Measurements from ENCODE around the gene WLS. TPM values are rescaled to one million over a fixed set of nuclear protein-coding genes. Genes with fewer than 3 reads are reported as not detected.

The WLS gene
- total RNA-seq, 1 donor from 2014 or later, result not detected

DNA sequence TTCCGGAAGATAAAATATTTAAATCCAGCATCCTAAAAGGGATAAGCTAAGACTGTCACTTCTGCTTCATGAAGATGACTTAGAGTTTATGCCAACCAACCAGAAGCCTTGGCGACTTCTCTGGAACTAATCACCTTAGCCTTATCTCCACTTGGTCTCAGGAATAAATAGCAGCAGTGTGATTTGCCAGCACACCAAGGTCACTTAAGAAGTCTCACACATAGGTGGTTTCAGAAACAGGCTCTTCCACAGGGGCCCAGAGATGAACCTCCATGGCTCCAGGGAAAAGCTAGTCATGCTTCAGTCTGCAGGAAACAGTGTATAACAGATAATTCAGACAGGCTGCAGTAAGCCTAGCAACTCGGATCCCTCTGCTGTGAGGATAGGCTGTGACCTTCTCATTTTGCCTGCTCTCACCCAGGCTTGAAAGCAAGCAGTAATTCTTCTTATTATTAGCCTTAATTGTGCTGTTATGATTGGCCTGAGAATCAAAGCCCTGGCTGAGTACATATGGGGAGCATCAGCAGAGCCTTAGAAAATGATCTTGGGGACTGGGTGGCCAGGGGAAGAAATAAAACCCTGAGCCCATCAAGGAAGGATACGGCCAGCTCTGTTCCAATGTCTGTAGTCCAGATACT lies 84.7 kb downstream of the WLS start:
- H3K27ac Mint-ChIP-seq, result no peak overlapping the region
- CTCF ChIA-PET, result no interaction called here
- TF ChIP-seq, protein P1, sequence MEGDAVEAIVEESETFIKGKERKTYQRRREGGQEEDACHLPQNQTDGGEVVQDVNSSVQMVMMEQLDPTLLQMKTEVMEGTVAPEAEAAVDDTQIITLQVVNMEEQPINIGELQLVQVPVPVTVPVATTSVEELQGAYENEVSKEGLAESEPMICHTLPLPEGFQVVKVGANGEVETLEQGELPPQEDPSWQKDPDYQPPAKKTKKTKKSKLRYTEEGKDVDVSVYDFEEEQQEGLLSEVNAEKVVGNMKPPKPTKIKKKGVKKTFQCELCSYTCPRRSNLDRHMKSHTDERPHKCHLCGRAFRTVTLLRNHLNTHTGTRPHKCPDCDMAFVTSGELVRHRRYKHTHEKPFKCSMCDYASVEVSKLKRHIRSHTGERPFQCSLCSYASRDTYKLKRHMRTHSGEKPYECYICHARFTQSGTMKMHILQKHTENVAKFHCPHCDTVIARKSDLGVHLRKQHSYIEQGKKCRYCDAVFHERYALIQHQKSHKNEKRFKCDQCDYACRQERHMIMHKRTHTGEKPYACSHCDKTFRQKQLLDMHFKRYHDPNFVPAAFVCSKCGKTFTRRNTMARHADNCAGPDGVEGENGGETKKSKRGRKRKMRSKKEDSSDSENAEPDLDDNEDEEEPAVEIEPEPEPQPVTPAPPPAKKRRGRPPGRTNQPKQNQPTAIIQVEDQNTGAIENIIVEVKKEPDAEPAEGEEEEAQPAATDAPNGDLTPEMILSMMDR (IDR thresholded peaks at IDR 0.05), result no peak
- no peak overlapping the region for H3K4me3 Mint-ChIP-seq
- H3K4me1 Mint-ChIP-seq, result no peaks in the 10 kb centered on the region
- H3K27me3 Mint-ChIP-seq, result no peaks in the 10 kb centered on the region
- DNase-seq (no peak), ATAC-seq (ENCODE audit: low read depth) (no peak)
- intact Hi-C loops (cut with micrococcal nuclease), result no loop called here
- POLR2A ChIA-PET, result no interaction called here
- H3K36me3 Mint-ChIP-seq (ENCODE audit: low read depth), result no peaks in the 10 kb centered on the region
- no peaks in the 10 kb centered on the region for H3K9me3 Mint-ChIP-seq

DNA sequence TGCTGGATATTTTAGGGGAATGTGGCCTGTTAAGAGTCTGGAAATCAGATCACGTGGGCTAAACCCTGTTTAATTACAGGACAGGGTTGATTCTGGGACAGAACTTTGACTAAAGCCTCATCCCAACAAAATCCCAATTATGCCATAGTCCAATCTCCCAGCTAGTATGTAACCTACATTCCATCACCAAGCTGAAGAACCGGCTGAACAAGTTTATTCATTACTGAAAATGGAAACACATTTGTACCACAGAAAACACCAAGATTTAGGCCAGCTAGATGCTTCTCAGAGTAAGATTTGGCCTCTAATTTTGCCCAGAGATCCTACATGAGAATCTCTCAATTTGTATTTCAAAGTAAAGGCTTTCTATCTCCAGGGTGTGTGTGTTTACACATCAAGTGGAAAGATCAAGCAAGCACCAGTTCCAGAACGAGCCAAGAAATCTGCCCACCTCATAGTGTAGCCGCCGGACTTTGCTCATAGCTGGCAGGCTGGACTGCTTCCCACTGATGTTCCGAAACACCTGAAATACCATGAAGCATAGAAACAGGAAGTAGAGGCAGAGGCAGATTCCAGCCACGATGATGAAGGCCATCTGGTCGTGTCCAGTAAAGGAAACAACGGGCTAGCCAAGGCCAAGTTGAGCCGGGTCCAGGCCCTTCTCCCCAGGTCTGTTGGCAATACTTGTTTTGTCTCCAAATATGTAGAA lies 86.8 kb downstream of the WLS start:
- intact Hi-C loops (cut with micrococcal nuclease), result no loop called here
- ChIA-PET POLR2A (no interaction called here), CTCF (interaction anchor here (1.5 kb wide), 1 partner anchor 29 kb away, joined by 3 read pairs; no protein-coding TSS in a partner anchor)
- Mint-ChIP-seq H3K36me3 (ENCODE audit: low read depth) (no peaks in the 10 kb centered on the region), H3K27me3 (no peaks in the 10 kb centered on the region), H3K27ac (no peak overlapping the region), H3K9me3 (no peaks in the 10 kb centered on the region), H3K4me3 (no peak overlapping the region), H3K4me1 (no peaks in the 10 kb centered on the region)
- TF ChIP-seq, protein P1 (IDR thresholded peaks at IDR 0.05), result no peak
- DNase-seq (no peak), ATAC-seq (ENCODE audit: low read depth) (no peak)

DNA sequence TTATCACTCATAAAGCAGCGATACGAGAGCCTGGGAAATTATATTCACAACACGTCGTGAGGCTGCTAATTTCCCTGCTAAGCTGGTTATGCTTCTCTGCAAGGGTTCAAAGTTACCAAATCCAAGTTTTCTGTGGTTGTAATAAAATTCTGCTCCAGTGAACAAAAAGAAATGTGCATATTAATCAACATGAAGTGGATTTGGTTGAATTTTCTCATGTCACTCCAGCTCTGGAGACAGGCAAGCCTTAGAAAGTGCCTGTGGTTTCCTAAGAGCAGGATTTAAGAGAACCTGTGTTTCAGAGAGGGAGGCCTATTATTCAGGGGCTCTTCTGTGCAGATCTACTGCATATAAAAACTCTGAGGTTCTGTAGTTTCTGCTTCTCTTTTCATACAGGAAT lies 87.5 kb downstream of the WLS start:
- DNase-seq, result no peak
- CTCF ChIA-PET, result interaction anchor here (1.5 kb wide), 1 partner anchor 28 kb away, joined by 3 read pairs; no protein-coding TSS in a partner anchor
- ATAC-seq (ENCODE audit: low read depth), result no peak
- Mint-ChIP-seq H3K27ac (no peak overlapping the region), H3K36me3 (ENCODE audit: low read depth) (no peaks in the 10 kb centered on the region), H3K4me1 (no peaks in the 10 kb centered on the region), H3K9me3 (no peaks in the 10 kb centered on the region), H3K4me3 (no peak overlapping the region), H3K27me3 (no peaks in the 10 kb centered on the region)
- TF ChIP-seq, protein P1 (IDR thresholded peaks at IDR 0.05), result no peak
- POLR2A ChIA-PET, result no interaction called here
- intact Hi-C loops (cut with micrococcal nuclease), result no loop called here

GRCh38 chr1:68143633-68144032 lies 88.7 kb downstream of the WLS start:
- no peaks in the 10 kb centered on the region for H3K36me3 Mint-ChIP-seq (ENCODE audit: low read depth)
- H3K27me3 Mint-ChIP-seq, result no peaks in the 10 kb centered on the region
- no peaks in the 10 kb centered on the region for H3K9me3 Mint-ChIP-seq
- no peaks in the 10 kb centered on the region for H3K4me1 Mint-ChIP-seq
- H3K27ac Mint-ChIP-seq, result no peak overlapping the region
- POLR2A ChIA-PET, result no interaction called here
- no peak for ATAC-seq (ENCODE audit: low read depth)
- TF ChIP-seq, protein P1 (IDR thresholded peaks at IDR 0.05), result no peak
- CTCF ChIA-PET, result interaction anchor here (1.5 kb wide), 1 partner anchor 27 kb away, joined by 3 read pairs; no protein-coding TSS in a partner anchor
- intact Hi-C loops (cut with micrococcal nuclease), result no loop called here
- no peak for DNase-seq
- H3K4me3 Mint-ChIP-seq, result no peak overlapping the region

- TF ChIP-seq, protein P1 (IDR thresholded peaks at IDR 0.05), result no peak
- intact Hi-C loops (cut with micrococcal nuclease), result no loop called here
- Mint-ChIP-seq H3K27me3 (no peaks in the 10 kb centered on the region), H3K9me3 (no peaks in the 10 kb centered on the region), H3K36me3 (ENCODE audit: low read depth) (no peaks in the 10 kb centered on the region), H3K27ac (no peak overlapping the region), H3K4me1 (no peaks in the 10 kb centered on the region), H3K4me3 (no peak overlapping the region)
- ATAC-seq (ENCODE audit: low read depth) (no peak), DNase-seq (no peak)
- POLR2A ChIA-PET, result no interaction called here
- CTCF ChIA-PET, result no interaction called here
These were observed 89.9 kb downstream of the WLS start for GRCh38 chr1:68142461-68142860.
